K562 (cell line): Measurements from ENCODE around the gene SAMD10. TPM values are rescaled to one million over a fixed set of nuclear protein-coding genes. Genes with fewer than 3 reads are reported as not detected.

Source experiments
- ATAC-seq: fragments of 200-7000 bp; cut with Tn5 transposase; 3 replicates; pipeline ENCODE4 v1.9.1; 2020; ENCODE audit warnings: moderate library complexity
- BruUV-seq: library from RNA; stranded (reverse); fragments of 400-500 nt; replicated peaks from 2 replicates; lab custom pipeline; 2021; lab: Mats Ljungman, UMichigan
- CTCF ChIA-PET: fragments of 300-600 bp; formaldehyde crosslinking; extraction: SDS; loops from one replicate; lab custom pipeline; 2021; ENCODE audit warnings: low intra/inter-chr PET ratio; lab: Yijun Ruan, JAX
- POLR2A ChIA-PET: fragments of 300-600, 350-650 bp; sonication (Branson Sonifier 250); formaldehyde crosslinking; extraction: SDS; loops from one replicate; lab custom pipeline; 2021; ENCODE audit warnings: antibody characterized with exemption, inconsistent platforms; lab: Yijun Ruan, JAX
- DNase-seq, 4 experiments: peaks; one replicate each; pipeline versions ENCODE4 v3.0.0 to v3.0.0-alpha.2; 2011 to 2018; ENCODE audit warnings: low spot score in 3 of 4, mixed read lengths in 3 of 4; ENCODE audit errors: extremely low read depth in 1 of 4
- FAIRE-seq: peaks from 2 replicates; lab custom pipeline; 2011; peaks lifted over from hg19 to GRCh38; lab: Jason Lieb, UNC
- H2AFZ ChIP-seq: 2 replicates; pipeline ENCODE4 v1.6.0; 2011; ENCODE audit warnings: low read depth, low read length, control low read depth, inconsistent platforms
- H3K27ac ChIP-seq: fragments of 200-600 bp; 3 replicates; pipeline ENCODE4 v1.8.0; 2011; ENCODE audit warnings: low read depth, mild to moderate bottlenecking, control low read depth, inconsistent platforms, low read length, moderate library complexity, mixed read lengths; ENCODE audit errors: extremely low read depth
- H3K27me3 ChIP-seq, 2 experiments: fragments of 300-600 bp in 1 of 2; 2 replicates in 1 of 2; 3 replicates in 1 of 2; pipeline versions ENCODE4 v1.6.0 to v1.8.0; 2011; ENCODE audit warnings: inconsistent platforms in 2 of 2, low read length in 2 of 2, mild to moderate bottlenecking in 1 of 2, mixed read lengths in 1 of 2, moderate library complexity in 1 of 2; ENCODE audit not compliant: control insufficient read depth in 2 of 2, insufficient read depth in 2 of 2
- H3K36me3 ChIP-seq: fragments of 300-600 bp; 3 replicates; pipeline ENCODE4 v1.8.0; 2011; ENCODE audit warnings: mild to moderate bottlenecking, low read length, inconsistent platforms; ENCODE audit not compliant: control insufficient read depth, insufficient read depth
- H3K4me1 ChIP-seq, 2 experiments: fragments of 200-600 bp in 1 of 2; replicated peaks in 1 of 2; 2 replicates in 1 of 2; 3 replicates in 1 of 2; pipeline versions ENCODE4 v1.5.1 to v1.8.0; 2011; ENCODE audit warnings: inconsistent platforms in 2 of 2, low read length in 2 of 2, mild to moderate bottlenecking in 1 of 2, mixed read lengths in 1 of 2, moderate library complexity in 1 of 2; ENCODE audit not compliant: control insufficient read depth in 2 of 2, insufficient read depth in 2 of 2
- H3K4me2 ChIP-seq: 2 replicates; pipeline ENCODE4 v1.6.1; 2011; ENCODE audit warnings: low read length, control low read depth, inconsistent platforms, mixed read lengths; ENCODE audit not compliant: insufficient read depth
- H3K4me3 ChIP-seq: fragments of 200-600 bp; sonication (generic), shearing (Covaris generic); 2 replicates; pipeline ENCODE4 v1.5.1; 2016; ENCODE audit warnings: control low read depth, inconsistent platforms
- H3K79me2 ChIP-seq: fragments of 200-600 bp; 3 replicates; pipeline ENCODE4 v1.8.0; 2011; ENCODE audit warnings: low read length, inconsistent platforms; ENCODE audit not compliant: control insufficient read depth, insufficient read depth
- H3K9ac ChIP-seq, 2 experiments: 2 replicates each; pipeline versions ENCODE4 v1.6.0 to v1.6.1; 2011; ENCODE audit warnings: low read depth in 2 of 2, low read length in 2 of 2, control low read depth in 1 of 2, inconsistent platforms in 1 of 2, mild to moderate bottlenecking in 1 of 2, mixed read lengths in 1 of 2; ENCODE audit not compliant: insufficient read depth in 1 of 2
- H3K9me1 ChIP-seq: one replicate; pipeline ENCODE4 v1.6.0; 2011; ENCODE audit warnings: inconsistent platforms, mild to moderate bottlenecking, low read length, moderate library complexity; ENCODE audit not compliant: control insufficient read depth, insufficient read depth
- H3K9me3 ChIP-seq: replicated peaks from 2 replicates; pipeline ENCODE4 v1.5.1; 2011; ENCODE audit warnings: low read depth, low read length, inconsistent platforms; ENCODE audit not compliant: control insufficient read depth, insufficient read depth
- H4K20me1 ChIP-seq: replicated peaks from 2 replicates; pipeline ENCODE4 v1.6.1; 2011; ENCODE audit warnings: low read length, inconsistent platforms, mixed read lengths; ENCODE audit not compliant: control insufficient read depth, insufficient read depth
- CAMTA2 ChIP-seq: fragments of 250-450 bp; sonication (Bioruptor Pico); conservative IDR thresholded peaks from 2 replicates; pipeline ENCODE4 v1.5.1; 2022
- GTF2A2 ChIP-seq: IDR thresholded peaks from 2 replicates; pipeline ENCODE4 v1.6.1; 2016; ENCODE audit warnings: mild to moderate bottlenecking, missing genetic modification characterization, missing compliant biosample characterization
- MCM3 ChIP-seq: fragments of 450-650 bp; IDR thresholded peaks from 2 replicates; pipeline ENCODE4 v1.6.1; 2016
- MED1 ChIP-seq: sonication (generic); formaldehyde crosslinking; IDR thresholded peaks from 2 replicates; pipeline ENCODE4 v1.8.1; 2023; ENCODE audit warnings: missing genetic modification reagents, borderline replicate concordance
- PHTF2 ChIP-seq: fragments of 250-450 bp; sonication (Bioruptor Pico); IDR thresholded peaks from 2 replicates; pipeline ENCODE4 v1.5.0; 2021; ENCODE audit warnings: mild to moderate bottlenecking
- ZSCAN32 ChIP-seq: fragments of 450-650 bp; formaldehyde crosslinking; IDR thresholded peaks from 2 replicates; pipeline ENCODE4 v1.4.0; 2020; ENCODE audit warnings: mild to moderate bottlenecking, moderate library complexity
- WGBS: fragments of 100-300 bp; shearing (Covaris generic); methylation state at CpG from one replicate; pipeline ENCODE4 v1.1.6; 2016; ENCODE audit warnings: low coverage, mixed read lengths; ENCODE audit not compliant: insufficient coverage; ENCODE audit errors: missing lambda C conversion rate; 5-methylcytosine and 5-hydroxymethylcytosine counted together
- in situ Hi-C: fragments of 300-500 bp; cut with MboI; formaldehyde crosslinking; loops from 4 replicates; pipeline ENCODE4 v1.15.0; 2018; ENCODE audit warnings: inconsistent platforms, mixed read lengths
- intact Hi-C: fragments of 100-400 bp; cut with micrococcal nuclease; formaldehyde crosslinking; loops from 2 replicates; pipeline ENCODE4 v1.14.2; 2022
- polyA plus RNA-seq, 8 experiments: library from polyadenylated mRNA; depleted of rRNA in 4 of 8; stranded (reverse) in 5 of 8; unstranded in 3 of 8; fragments of >200 nt; fragmentation: Nextera tagmentation in 2 of 8; fragmentation: Illumina TruSeq in 1 of 8; extraction: Ambion mirVana in 2 of 8; extraction: Trizol in 1 of 8; gene quantifications; 2 replicates each; pipeline versions ENCODE4 v1.2.1 to v1.2.3, GENCODE V29; 2011 to 2014; ENCODE audit warnings: inconsistent platforms in 1 of 8, missing spikeins in 1 of 8
- total RNA-seq, 7 experiments: library from RNA; depleted of rRNA in 6 of 7; stranded (reverse); fragments of >200 nt in 6 of 7; fragmentation: Illumina TruSeq in 2 of 7; extraction: Trizol in 2 of 7; gene quantifications; 2 replicates each; pipeline versions ENCODE4 v1.2.1 to v1.2.3, GENCODE V29; 2011 to 2021; ENCODE audit warnings: low replicate concordance in 1 of 7

The SAMD10 gene
- total and polyA plus RNA-seq, 9 of the 15 experiments (the other 6 are each of a cell fraction or from before 2014, with no cell fraction given), result 0.37 to 15.2 (median 4.8) TPM

- CTCF ChIA-PET, result no interaction called here
- in situ Hi-C loops, result no loop called here
- H4K20me1 ChIP-seq, result peaks cover 63% of the 10 kb centered on the region
These were observed 27.8 kb downstream of the SAMD10 start for GRCh38 chr20:63951398-63952209.

More at GRCh38 chr20:63951398-63952209, 27.8 kb downstream of the SAMD10 start:
- Histone ChIP-seq H3K79me2 (peaks cover 92% of the 10 kb centered on the region), H3K9me3 (no peaks in the 10 kb centered on the region), H3K9ac (peak overlapping the region in 1 of 2 experiments; percentile 55; a peak in 2 of 4 replicates), H3K36me3 (peaks cover 35% of the 10 kb centered on the region; the same call in 1 of the 3 replicates), H3K9me1 (peaks cover 21% of the 10 kb centered on the region), H3K27me3 (no peaks in the 10 kb centered on the region), H2AFZ (no peak overlapping the region), H3K4me1 (peaks cover 25 to 90% of the 10 kb centered on the region in 2 experiments), H3K27ac (no peak overlapping the region), H3K4me3 (no peak overlapping the region), H3K4me2 (no peak overlapping the region)
- DNase-seq, result no peak
- intact Hi-C loops, result no loop called here
- no TSS peak for BruUV-seq
- ATAC-seq, result no peak
- POLR2A ChIA-PET, result interaction anchor here (0.5 to 0.6 kb wide), 4 partner anchors 253 to 667 kb away, joined by 3 to 4 read pairs (median 3); no protein-coding TSS in a partner anchor
- FAIRE-seq, result no peak
- 90% methylated on average over 16 of the region's 17 CpGs for WGBS
- TF ChIP-seq ZSCAN32, result no peak
- no peak for TF ChIP-seq CAMTA2 (CRISPR knock-in tag)
- TF ChIP-seq MCM3, result no peak
- no peak for TF ChIP-seq GTF2A2
- no peak for TF ChIP-seq PHTF2 (CRISPR knock-in tag)
- TF ChIP-seq MED1 (CRISPR knock-in tag), result no peak
